SU-DHL-6 (cell line): Measurements from ENCODE around the gene GIGYF2.

ENCODE experiments used
- H2AFZ ChIP-seq: fragments of 200-600 bp; sonication (generic); 2 replicates; pipeline ENCODE4 v1.6.1; 2014; ENCODE audit warnings: low read depth, mild to moderate bottlenecking, moderate library complexity, mixed read lengths, antibody characterized with exemption, low read length; ENCODE audit not compliant: severe bottlenecking
- H3F3A ChIP-seq: fragments of 200-600 bp; shearing (Covaris generic); 2 replicates; pipeline ENCODE4 v1.6.0; 2016; ENCODE audit warnings: antibody characterized with exemption, mild to moderate bottlenecking; ENCODE audit not compliant: insufficient read depth
- H3K27ac ChIP-seq: fragments of 200-600 bp; sonication (generic); 2 replicates; pipeline ENCODE4 v1.5.1; 2016; ENCODE audit warnings: low read depth, mild to moderate bottlenecking, low read length, moderate library complexity, mixed read lengths
- H3K27me3 ChIP-seq: fragments of 200-600 bp; sonication (generic), shearing (Covaris generic); 2 replicates; pipeline ENCODE4 v1.6.0; 2014; ENCODE audit warnings: mild to moderate bottlenecking, low read length
- H3K36me3 ChIP-seq: fragments of 200-600 bp; sonication (generic); 2 replicates; pipeline ENCODE4 v1.6.1; 2014; ENCODE audit warnings: mild to moderate bottlenecking, low read length, mixed read lengths
- H3K4me2 ChIP-seq: fragments of 300-600, 200-600 bp; shearing (Covaris generic), sonication (generic); 2 replicates; pipeline ENCODE4 v1.6.0; 2014; ENCODE audit warnings: low read length, low read depth, mild to moderate bottlenecking; ENCODE audit not compliant: poor library complexity, severe bottlenecking
- H3K4me3 ChIP-seq: fragments of 200-600 bp; sonication (generic); 2 replicates; pipeline ENCODE4 v1.5.1; 2014; ENCODE audit warnings: antibody characterized with exemption, low read length, mild to moderate bottlenecking, mixed read lengths; ENCODE audit not compliant: insufficient read depth, poor library complexity, severe bottlenecking
- H3K79me2 ChIP-seq: fragments of 200-600 bp; sonication (generic); 2 replicates; pipeline ENCODE4 v1.6.1; 2014; ENCODE audit warnings: mild to moderate bottlenecking, low read length, moderate library complexity; ENCODE audit not compliant: insufficient read depth
- H3K9ac ChIP-seq: fragments of 200-600 bp; sonication (generic); 2 replicates; pipeline ENCODE4 v1.7.0; 2014; ENCODE audit warnings: mild to moderate bottlenecking, low read length
- H3K9me2 ChIP-seq: fragments of 200-600 bp; sonication (generic); replicated peaks from 2 replicates; pipeline ENCODE4 v1.6.1; 2014; ENCODE audit warnings: low read length; ENCODE audit not compliant: insufficient read depth
- H3K9me3 ChIP-seq: fragments of 200-600 bp; sonication (generic); 2 replicates; pipeline ENCODE4 v1.6.1; 2014; ENCODE audit warnings: low read length, mixed read lengths; ENCODE audit not compliant: insufficient read depth
- H4K20me1 ChIP-seq: fragments of 200-600 bp; sonication (generic); 2 replicates; pipeline ENCODE4 v1.6.1; 2014; ENCODE audit warnings: low read depth, mild to moderate bottlenecking, antibody characterized with exemption, low read length, moderate library complexity, mixed read lengths
- CTCF ChIP-seq: fragments of 200-600 bp; sonication (generic); IDR thresholded peaks from one replicate; pipeline ENCODE4 v1.5.1; 2017; ENCODE audit warnings: antibody characterized with exemption, mild to moderate bottlenecking, low read length, moderate library complexity; ENCODE audit not compliant: insufficient read depth, poor library complexity, severe bottlenecking
- EZH2phosphoT487 ChIP-seq: fragments of 200-600 bp; sonication (generic), shearing (Covaris generic); conservative IDR thresholded peaks from 2 replicates; pipeline ENCODE4 v1.6.1; 2018; ENCODE audit warnings: mild to moderate bottlenecking, antibody characterized with exemption, low read length, moderate library complexity, mixed read lengths

GIGYF2 gene

GRCh38 chr2:232896720-232897597, 199.8 kb downstream of the GIGYF2 start:
- Histone ChIP-seq H4K20me1 (no peaks in the 10 kb centered on the region), H3K9ac (no peak overlapping the region), H3K9me3 (no peaks in the 10 kb centered on the region), H3K79me2 (no peaks in the 10 kb centered on the region), H3K4me3 (no peak overlapping the region), H3K27me3 (no peaks in the 10 kb centered on the region), H3K27ac (no peak overlapping the region), H3K36me3 (no peaks in the 10 kb centered on the region), H3F3A (no peaks in the 10 kb centered on the region), H2AFZ (no peak overlapping the region), H3K9me2 (no peaks in the 10 kb centered on the region), H3K4me2 (no peak overlapping the region)
- TF ChIP-seq CTCF (no peak), EZH2phosphoT487 (no peak)

GRCh38 chr2:232897598-232898408, 200.7 kb downstream of the GIGYF2 start:
- Histone ChIP-seq H3K9ac (no peak overlapping the region), H3F3A (no peaks in the 10 kb centered on the region), H3K4me3 (no peak overlapping the region), H3K36me3 (no peaks in the 10 kb centered on the region), H3K27me3 (no peaks in the 10 kb centered on the region), H3K79me2 (no peaks in the 10 kb centered on the region), H3K9me2 (no peaks in the 10 kb centered on the region), H2AFZ (no peak overlapping the region), H4K20me1 (no peaks in the 10 kb centered on the region), H3K27ac (no peak overlapping the region), H3K9me3 (no peaks in the 10 kb centered on the region), H3K4me2 (no peak overlapping the region)
- no peak for TF ChIP-seq EZH2phosphoT487

GRCh38 chr2:232898592-232899543, 201.7 kb downstream of the GIGYF2 start:
- Histone ChIP-seq H3K36me3 (no peaks in the 10 kb centered on the region), H3K27ac (no peak overlapping the region), H3K27me3 (no peaks in the 10 kb centered on the region), H3K9ac (no peak overlapping the region), H2AFZ (no peak overlapping the region), H3K4me3 (no peak overlapping the region), H3K9me3 (no peaks in the 10 kb centered on the region), H3K4me2 (no peak overlapping the region), H4K20me1 (no peaks in the 10 kb centered on the region), H3K79me2 (no peaks in the 10 kb centered on the region), H3F3A (no peaks in the 10 kb centered on the region), H3K9me2 (no peaks in the 10 kb centered on the region)
- TF ChIP-seq CTCF (no peak), EZH2phosphoT487 (no peak)
